GM12874 (cell line): ENCODE results near the gene RPL22.

Source experiments
- CTCF ChIP-seq: IDR thresholded peaks from 2 replicates; pipeline ENCODE4 v1.5.1; 2011; ENCODE audit warnings: low read depth, mild to moderate bottlenecking, control low read depth, low read length, moderate library complexity; ENCODE audit not compliant: insufficient read depth

Gene RPL22

GRCh38 chr1:6239213-6239752 lies 39.9 kb upstream of the RPL22 start:
- TF ChIP-seq CTCF: no peak

- TF ChIP-seq CTCF: no peak
Measured at GRCh38 chr1:6237093-6237492, 37.7 kb upstream of the RPL22 start.

GRCh38 chr1:6235296-6235677 lies 35.9 kb upstream of the RPL22 start:
- no peak for TF ChIP-seq CTCF

- TF ChIP-seq CTCF: no peak
Measured at GRCh38 chr1:6234502-6235295, 35.3 kb upstream of the RPL22 start.

GRCh38 chr1:6233376-6233775 lies 34.0 kb upstream of the RPL22 start:
- no peak for TF ChIP-seq CTCF

GRCh38 chr1:6225651-6226050 lies 26.3 kb upstream of the RPL22 start:
- TF ChIP-seq CTCF: no peak

- no peak for TF ChIP-seq CTCF
Measured at GRCh38 chr1:6224718-6225117, 25.3 kb upstream of the RPL22 start.
